Thyroid gland (tissue), 4 donors: ENCODE data around the gene UBE2V1. TPM values are rescaled to one million over a fixed set of nuclear protein-coding genes. Genes with fewer than 3 reads are reported as not detected.

ENCODE experiments used
- DNase-seq, 2 donors: peaks; one replicate each; pipeline ENCODE4 v3.0.0-alpha.2; 2019
- H3K27ac ChIP-seq, 3 donors: fragments of 200-600 bp; sonication (generic); 1 replicate in 2 of 3; 2 replicates in 1 of 3; pipeline ENCODE4 v1.5.1; 2016 to 2019; ENCODE audit warnings: mild to moderate bottlenecking in 1 of 3, moderate library complexity in 1 of 3
- H3K27me3 ChIP-seq: fragments of 200-600 bp; sonication (generic); one replicate; pipeline ENCODE4 v1.5.1; 2019
- H3K36me3 ChIP-seq, 2 donors: fragments of 200-600 bp; sonication (generic); one replicate each; pipeline ENCODE4 v1.5.1; 2016 to 2019
- H3K4me1 ChIP-seq, 2 donors: fragments of 200-600 bp; sonication (generic); one replicate each; pipeline ENCODE4 v1.5.1; 2017 to 2019
- H3K4me3 ChIP-seq, 3 donors: fragments of 200-600 bp; sonication (generic); replicated peaks in 1 of 3; 1 replicate in 2 of 3; 2 replicates in 1 of 3; pipeline ENCODE4 v1.5.1; 2016; ENCODE audit warnings: mild to moderate bottlenecking in 1 of 3
- H3K9me3 ChIP-seq: fragments of 200-600 bp; sonication (generic); one replicate; pipeline ENCODE4 v1.5.1; 2017
- CTCF ChIP-seq, 6 experiments: fragments of 200-600 bp in 3 of 6; fragments of 450-650 bp in 3 of 6; sonication (generic) in 3 of 6; IDR thresholded peaks; one replicate each; pipeline ENCODE4 v1.5.1; 2016 to 2019; ENCODE audit warnings: antibody characterized with exemption in 6 of 6, mild to moderate bottlenecking in 2 of 6, inconsistent platforms in 1 of 6, moderate library complexity in 1 of 6
- POLR2A ChIP-seq, 2 donors: fragments of 450-650 bp; IDR thresholded peaks; one replicate each; pipeline ENCODE4 v1.6.1; 2017; ENCODE audit warnings: antibody characterized with exemption in 2 of 2, mild to moderate bottlenecking in 2 of 2, moderate library complexity in 1 of 2
- WGBS, 2 donors: methylation state at CpG; one replicate each; pipeline ENCODE4 v1.1.5; 2017; 5-methylcytosine and 5-hydroxymethylcytosine counted together
- intact Hi-C: fragments of 100-400 bp; cut with DNase I; formaldehyde crosslinking; loops from one replicate; pipeline ENCODE4 v1.15.1; 2023
- total RNA-seq, 4 donors: library from RNA; depleted of rRNA; stranded (reverse); fragments of >200 nt; gene quantifications; one replicate each; pipeline ENCODE4 v1.2.3, GENCODE V29; 2016

Gene UBE2V1
- total RNA-seq, 4 donors from 2014 or later: 77.3 to 110 (median 92.3) TPM

GRCh38 chr20:50098259-50098658 lies 14.7 kb downstream of the UBE2V1 start:
- Histone ChIP-seq H3K4me1 (peaks cover 30 to 38% of the 10 kb centered on the region in 2 donors), H3K27ac (no peak overlapping the region), H3K36me3 (peaks cover 13 to 14% of the 10 kb centered on the region in 2 donors), H3K27me3 (no peaks in the 10 kb centered on the region), H3K9me3 (no peaks in the 10 kb centered on the region), H3K4me3 (no peak overlapping the region)
- WGBS, 2 donors: 88 to 93% methylated on average over 2 of the region's 2 CpGs
- DNase-seq: no peak
- intact Hi-C loops: no loop called here
- TF ChIP-seq CTCF (IDR thresholded peaks at IDR 0.05) (no peak), POLR2A (IDR thresholded peaks at IDR 0.05) (no peak)

- no peak overlapping the region for H3K4me3 ChIP-seq
- H3K27me3 ChIP-seq: no peaks in the 10 kb centered on the region
- 90 to 91% methylated on average over 4 of the region's 4 CpGs for WGBS, 2 donors
- intact Hi-C loops: no loop called here
- no peak for TF ChIP-seq POLR2A (IDR thresholded peaks at IDR 0.05)
- TF ChIP-seq CTCF (IDR thresholded peaks at IDR 0.05): no peak
- DNase-seq: no peak
- no peaks in the 10 kb centered on the region for H3K9me3 ChIP-seq
- no peak overlapping the region for H3K27ac ChIP-seq
- H3K4me1 ChIP-seq: peaks cover 30 to 38% of the 10 kb centered on the region in 2 donors
- peaks cover 13 to 14% of the 10 kb centered on the region in 2 donors for H3K36me3 ChIP-seq
Observed at GRCh38 chr20:50097843-50098242, 15.1 kb downstream of the UBE2V1 start.

GRCh38 chr20:50096237-50096636 lies 16.7 kb downstream of the UBE2V1 start:
- TF ChIP-seq CTCF (IDR thresholded peaks at IDR 0.05): no peak
- no peak for TF ChIP-seq POLR2A (IDR thresholded peaks at IDR 0.05)
- Histone ChIP-seq H3K27me3 (no peaks in the 10 kb centered on the region), H3K4me3 (no peak overlapping the region), H3K4me1 (peaks cover 30 to 32% of the 10 kb centered on the region in 2 donors), H3K36me3 (peaks cover 13 to 14% of the 10 kb centered on the region in 2 donors), H3K9me3 (no peaks in the 10 kb centered on the region), H3K27ac (no peak overlapping the region)
- WGBS, 2 donors: 93 to 97% methylated on average over 3 of the region's 3 CpGs
- DNase-seq: no peak
- intact Hi-C loops: no loop called here

GRCh38 chr20:50095476-50096078 lies 17.4 kb downstream of the UBE2V1 start:
- TF ChIP-seq CTCF (IDR thresholded peaks at IDR 0.05) (no peak), POLR2A (IDR thresholded peaks at IDR 0.05) (no peak)
- H3K36me3 ChIP-seq: peaks cover 13 to 14% of the 10 kb centered on the region in 2 donors
- 82 to 84% methylated on average over 4 of the region's 4 CpGs for WGBS, 2 donors
- DNase-seq: no peak
- no peaks in the 10 kb centered on the region for H3K27me3 ChIP-seq
- H3K27ac ChIP-seq: no peak overlapping the region
- intact Hi-C loops: no loop called here
- H3K4me3 ChIP-seq: no peak overlapping the region
- H3K9me3 ChIP-seq: no peaks in the 10 kb centered on the region
- H3K4me1 ChIP-seq: peaks cover 24 to 26% of the 10 kb centered on the region in 2 donors

- intact Hi-C loops: no loop called here
- TF ChIP-seq CTCF (IDR thresholded peaks at IDR 0.05): no peak
- no peak for TF ChIP-seq POLR2A (IDR thresholded peaks at IDR 0.05)
- no peaks in the 10 kb centered on the region for H3K27me3 ChIP-seq
- no peaks in the 10 kb centered on the region for H3K9me3 ChIP-seq
- H3K36me3 ChIP-seq: peaks cover 13 to 14% of the 10 kb centered on the region in 2 donors
- 91 to 95% methylated on average over 4 of the region's 4 CpGs for WGBS, 2 donors
- H3K4me1 ChIP-seq: peaks cover 15% of the 10 kb centered on the region in 2 donors
- no peak overlapping the region for H3K27ac ChIP-seq
- DNase-seq: no peak
- no peak overlapping the region for H3K4me3 ChIP-seq
Observed at GRCh38 chr20:50094522-50094921, 18.4 kb downstream of the UBE2V1 start.
